OCI-LY1 (cell line): Measurements from ENCODE around the gene IGLL5.

ENCODE experiments used
- EZH2 ChIP-seq: fragments of 200-600 bp; sonication (generic), shearing (Covaris generic); IDR thresholded peaks from 2 replicates; pipeline ENCODE4 v1.8.0; 2017; ENCODE audit warnings: borderline replicate concordance, mixed run types, mild to moderate bottlenecking, antibody characterized with exemption, low read length, moderate library complexity, mixed read lengths
- TF ChIP-seq, protein P1 (sequence below): fragments of 200-600 bp; sonication (generic), shearing (Covaris generic); IDR thresholded peaks from 2 replicates; pipeline ENCODE4 v1.5.1; 2017; ENCODE audit warnings: mild to moderate bottlenecking, antibody characterized with exemption, low read length, moderate library complexity, mixed read lengths

DNA sequence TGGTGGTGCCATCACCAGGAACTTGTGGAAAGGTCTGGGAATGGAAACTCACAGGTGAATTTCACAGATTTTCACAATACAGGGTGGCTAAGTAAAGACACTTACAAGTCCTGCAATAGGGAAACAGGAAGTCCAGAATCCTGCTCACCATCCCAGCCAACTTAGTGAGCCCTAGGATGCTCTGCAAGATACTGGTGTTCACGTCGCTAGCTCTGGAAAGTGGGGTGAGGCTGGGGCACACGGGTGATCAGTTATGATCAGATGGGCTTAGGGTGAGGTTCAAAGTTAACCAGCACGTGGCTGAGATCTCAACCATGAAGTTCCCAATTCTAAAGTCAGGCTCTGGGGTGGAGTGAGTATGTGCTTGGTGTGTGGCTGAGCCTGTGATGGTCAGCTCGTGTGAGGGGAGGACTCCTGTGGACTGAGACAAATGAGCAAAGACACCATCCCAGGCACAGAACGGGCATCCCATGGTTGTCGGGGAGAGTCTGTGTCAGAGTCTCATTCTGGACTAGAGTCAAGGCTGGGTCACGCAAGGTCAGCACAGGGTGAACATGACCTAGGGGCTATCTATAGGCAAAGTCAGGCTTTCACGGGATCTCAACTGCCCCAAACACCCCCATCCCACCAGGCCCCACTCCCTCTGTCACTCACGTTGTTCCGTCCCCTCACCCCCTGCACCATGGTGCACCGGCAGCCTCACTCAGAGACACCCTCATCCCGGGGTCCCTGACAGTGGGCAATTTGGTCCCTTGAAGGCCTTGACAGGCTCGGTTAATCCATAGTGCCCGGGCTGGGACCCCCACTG is 23.9 kb downstream of the IGLL5 start:
- TF ChIP-seq, protein P1, sequence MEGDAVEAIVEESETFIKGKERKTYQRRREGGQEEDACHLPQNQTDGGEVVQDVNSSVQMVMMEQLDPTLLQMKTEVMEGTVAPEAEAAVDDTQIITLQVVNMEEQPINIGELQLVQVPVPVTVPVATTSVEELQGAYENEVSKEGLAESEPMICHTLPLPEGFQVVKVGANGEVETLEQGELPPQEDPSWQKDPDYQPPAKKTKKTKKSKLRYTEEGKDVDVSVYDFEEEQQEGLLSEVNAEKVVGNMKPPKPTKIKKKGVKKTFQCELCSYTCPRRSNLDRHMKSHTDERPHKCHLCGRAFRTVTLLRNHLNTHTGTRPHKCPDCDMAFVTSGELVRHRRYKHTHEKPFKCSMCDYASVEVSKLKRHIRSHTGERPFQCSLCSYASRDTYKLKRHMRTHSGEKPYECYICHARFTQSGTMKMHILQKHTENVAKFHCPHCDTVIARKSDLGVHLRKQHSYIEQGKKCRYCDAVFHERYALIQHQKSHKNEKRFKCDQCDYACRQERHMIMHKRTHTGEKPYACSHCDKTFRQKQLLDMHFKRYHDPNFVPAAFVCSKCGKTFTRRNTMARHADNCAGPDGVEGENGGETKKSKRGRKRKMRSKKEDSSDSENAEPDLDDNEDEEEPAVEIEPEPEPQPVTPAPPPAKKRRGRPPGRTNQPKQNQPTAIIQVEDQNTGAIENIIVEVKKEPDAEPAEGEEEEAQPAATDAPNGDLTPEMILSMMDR, result no peak
- TF ChIP-seq EZH2, result no peak
